ENCODE results near the gene FANCC. TPM values are rescaled to one million over a fixed set of nuclear protein-coding genes. Genes with fewer than 3 reads are reported as not detected.
A peak's percentile ranks its signal among the peaks of the same experiment; 100 is the strongest.

The FANCC gene
- total RNA-seq, 4 donors from 2014 or later = 2.2 to 9.3 (median 6.5) TPM

DNA sequence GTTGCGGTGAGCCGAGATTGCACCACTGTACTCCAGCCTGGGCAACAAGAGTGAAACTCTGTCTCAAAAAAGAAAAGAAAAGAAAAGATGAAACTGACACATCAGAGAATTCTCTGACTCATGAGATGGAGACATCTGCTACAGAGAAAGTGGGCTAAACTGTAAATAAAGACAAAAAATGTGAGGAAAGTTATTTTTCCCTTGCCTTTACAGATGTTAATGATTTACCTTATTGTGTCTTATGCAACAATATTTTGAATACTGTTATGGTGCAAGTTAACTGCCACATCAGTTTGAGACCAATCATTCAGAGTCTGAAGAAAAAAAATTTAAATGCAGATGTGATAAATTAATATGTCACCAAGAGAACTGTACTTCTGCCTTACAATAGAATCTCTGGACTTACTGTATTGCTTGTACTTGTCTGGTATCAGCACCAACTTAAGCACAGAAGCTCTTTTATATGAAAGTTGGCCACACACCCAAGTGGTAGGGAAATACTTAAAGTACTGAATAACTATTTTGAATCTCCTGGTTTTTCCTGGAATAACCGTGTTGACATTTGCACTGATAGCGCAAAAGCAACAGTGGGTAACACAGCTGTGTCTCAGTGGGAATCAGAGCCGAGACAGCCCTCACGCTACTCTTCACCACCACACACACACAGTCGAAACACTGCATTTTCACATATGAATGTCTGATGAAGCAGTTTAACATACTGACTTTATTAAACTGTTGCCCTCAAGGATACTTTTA is 169.9 kb downstream of the FANCC start:
- Histone ChIP-seq H3K4me3 (no peak overlapping the region), H3K36me3 (no peaks in the 10 kb centered on the region), H3K27me3 (no peaks in the 10 kb centered on the region), H3K27ac (no peak overlapping the region), H3K4me1 (peaks cover 0 to 19% (median 0%) of the 10 kb centered on the region in 3 donors), H3K9me3 (no peaks in the 10 kb centered on the region)
- WGBS, 2 donors = 88 to 89% methylated on average over 7 of the region's 7 CpGs
- intact Hi-C loops (cut with DNase I) = no loop called here
- no peak for TF ChIP-seq CTCF (IDR thresholded peaks at IDR 0.05)
- TF ChIP-seq POLR2A (IDR thresholded peaks at IDR 0.05) = no peak
- DNase-seq = no peak

DNA sequence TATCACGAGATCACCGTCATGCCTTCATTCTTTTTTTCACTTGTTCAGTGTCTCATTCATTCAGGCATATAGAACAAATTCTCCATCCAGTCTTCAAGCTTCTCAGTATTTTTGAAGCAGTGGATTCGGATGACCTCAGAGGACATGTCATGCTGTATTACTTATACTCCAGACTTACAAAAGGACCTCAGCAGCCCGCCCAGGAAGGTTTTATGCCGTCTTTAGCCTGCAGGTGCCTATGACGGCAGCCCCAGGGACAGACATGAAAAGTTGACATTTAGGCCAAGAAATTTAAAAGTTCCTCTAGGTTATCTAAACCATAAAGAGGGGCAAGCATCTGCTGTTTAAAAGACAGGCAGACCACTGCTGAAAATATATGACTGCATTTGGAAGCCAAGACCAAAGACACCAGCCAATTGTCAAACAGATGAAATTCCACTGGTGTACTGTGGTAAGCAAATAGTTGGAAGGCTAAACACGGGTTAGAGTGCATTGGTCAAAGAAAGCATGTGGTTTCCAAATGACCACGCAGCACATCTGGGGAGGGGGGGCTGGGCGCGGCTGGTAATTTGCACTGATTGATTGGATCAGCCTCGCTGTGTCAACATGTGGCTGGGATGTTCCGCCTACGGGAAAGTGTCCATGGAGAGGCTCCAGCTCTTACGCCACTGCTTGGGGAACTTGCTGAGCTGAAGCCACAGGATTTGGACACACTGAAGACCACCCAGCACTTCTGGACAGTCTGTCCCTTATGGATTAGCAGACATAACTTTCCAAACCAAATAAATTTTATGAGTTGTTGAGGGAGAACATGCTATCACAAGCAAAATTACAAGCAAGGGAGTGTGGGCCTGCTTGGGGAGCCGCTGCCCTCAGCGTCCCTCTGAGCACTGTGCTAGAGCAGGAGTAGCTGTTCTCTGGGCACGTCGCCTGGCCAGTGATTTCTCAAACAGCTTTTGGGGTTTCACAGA is 173.6 kb downstream of the FANCC start:
- intact Hi-C loops (cut with DNase I) = no loop called here
- Histone ChIP-seq H3K27ac (peak overlapping the region in 3 of 4 donors; percentile 76 to 80 (median 79)), H3K9me3 (no peaks in the 10 kb centered on the region), H3K4me3 (no peak overlapping the region), H3K4me1 (peaks cover 0 to 26% (median 0%) of the 10 kb centered on the region in 3 donors), H3K36me3 (no peaks in the 10 kb centered on the region), H3K27me3 (no peaks in the 10 kb centered on the region)
- no peak for TF ChIP-seq POLR2A (IDR thresholded peaks at IDR 0.05)
- no peak for DNase-seq
- WGBS, 2 donors = 66 to 73% methylated on average over 13 to 18 of the region's 18 CpGs

- WGBS, 2 donors = 55 to 66% methylated on average over 3 of the region's 3 CpGs
- Histone ChIP-seq H3K27me3 (no peaks in the 10 kb centered on the region), H3K9me3 (no peaks in the 10 kb centered on the region), H3K4me3 (no peak overlapping the region), H3K36me3 (no peaks in the 10 kb centered on the region), H3K27ac (peak overlapping the region; percentile 59 to 80 (median 73)), H3K4me1 (peaks cover 0 to 26% (median 0%) of the 10 kb centered on the region in 3 donors)
- no peak for DNase-seq
- TF ChIP-seq CTCF (IDR thresholded peaks at IDR 0.05) (no peak), POLR2A (IDR thresholded peaks at IDR 0.05) (no peak)
- intact Hi-C loops (cut with DNase I) = no loop called here
Observed at GRCh38 chr9:95142728-95143127, 174.8 kb downstream of the FANCC start.

DNA sequence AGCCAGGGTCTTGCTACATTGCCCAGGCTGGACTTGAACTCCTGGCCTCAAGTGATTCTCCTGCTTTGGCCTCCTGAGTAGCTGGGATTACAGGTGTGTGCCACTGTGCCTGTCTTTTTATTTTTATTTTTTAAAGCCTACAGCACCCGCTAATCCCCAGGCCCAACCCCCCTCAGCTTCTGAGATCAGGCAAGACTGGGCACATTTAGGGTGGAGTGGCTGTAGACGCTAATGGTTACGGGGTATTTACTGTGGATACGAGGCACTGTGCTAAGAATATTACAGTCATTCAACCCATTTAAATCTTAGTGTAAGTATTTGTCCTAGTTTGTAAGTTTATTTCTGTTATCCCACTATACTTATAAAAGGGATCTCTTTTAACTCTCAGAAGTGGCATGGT is 175.2 kb downstream of the FANCC start:
- no peak overlapping the region for H3K4me3 ChIP-seq
- no peak for DNase-seq
- intact Hi-C loops (cut with DNase I) = no loop called here
- TF ChIP-seq POLR2A (IDR thresholded peaks at IDR 0.05) = no peak
- no peak for TF ChIP-seq CTCF (IDR thresholded peaks at IDR 0.05)
- H3K27me3 ChIP-seq = no peaks in the 10 kb centered on the region
- peaks cover 0 to 26% (median 0%) of the 10 kb centered on the region in 3 donors for H3K4me1 ChIP-seq
- H3K36me3 ChIP-seq = no peaks in the 10 kb centered on the region
- WGBS, 2 donors = 37% methylated on average over 4 of the region's 4 CpGs
- peak overlapping the region; percentile 59 to 80 (median 73) for H3K27ac ChIP-seq
- H3K9me3 ChIP-seq = no peaks in the 10 kb centered on the region

- intact Hi-C loops (cut with DNase I) = no loop called here
- no peaks in the 10 kb centered on the region for H3K36me3 ChIP-seq
- no peaks in the 10 kb centered on the region for H3K27me3 ChIP-seq
- no peak overlapping the region for H3K4me3 ChIP-seq
- no peak for TF ChIP-seq CTCF (IDR thresholded peaks at IDR 0.05)
- TF ChIP-seq POLR2A (IDR thresholded peaks at IDR 0.05) = no peak
- DNase-seq = no peak
- 68 to 77% methylated on average over 2 of the region's 2 CpGs for WGBS, 2 donors
- no peaks in the 10 kb centered on the region for H3K9me3 ChIP-seq
- H3K4me1 ChIP-seq = peaks cover 0 to 26% (median 0%) of the 10 kb centered on the region in 3 donors
- peak overlapping the region in 2 of 4 donors; percentile 4 to 33 for H3K27ac ChIP-seq
Observed at GRCh38 chr9:95140821-95141220, 176.7 kb downstream of the FANCC start.
